Tibial nerve (tissue), 4 donors: ENCODE measurements around the gene ZDHHC11.
"Not testable (repeated sequence)": the region's sequence is repeated elsewhere in the genome, so short reads cannot be mapped to it uniquely, and the experiment has no call there.

Experiments
- CTCF ChIP-seq, 5 experiments: fragments of 200-600 bp in 3 of 5; fragments of 450-650 bp in 2 of 5; sonication (generic) in 3 of 5; IDR thresholded peaks; one replicate each; pipeline ENCODE4 v1.5.1; 2016 to 2019; ENCODE audit warnings: antibody characterized with exemption in 5 of 5, mild to moderate bottlenecking in 3 of 5, moderate library complexity in 2 of 5
- EP300 ChIP-seq, 2 donors: sonication (generic); formaldehyde crosslinking; IDR thresholded peaks; one replicate each; pipeline ENCODE4 v1.6.1; 2017; ENCODE audit warnings: antibody characterized with exemption in 2 of 2, mild to moderate bottlenecking in 1 of 2
- POLR2A ChIP-seq, 2 donors: fragments of 450-650 bp; IDR thresholded peaks; one replicate each; pipeline ENCODE4 v1.6.1; 2017; ENCODE audit warnings: antibody characterized with exemption in 2 of 2, mild to moderate bottlenecking in 2 of 2, moderate library complexity in 2 of 2

- not testable (repeated sequence) for TF ChIP-seq CTCF, POLR2A, EP300 (IDR thresholded peaks at IDR 0.05)
Measured at GRCh38 chr5:835933-836612, 14.7 kb downstream of the ZDHHC11 start.
